HepG2 (cell line): Measurements from ENCODE around the gene CCDC142. TPM values are rescaled to one million over a fixed set of nuclear protein-coding genes. Genes with fewer than 3 reads are reported as not detected.

ENCODE experiments used
- CEBPB ChIP-seq: IDR thresholded peaks from 2 replicates; pipeline ENCODE4 v1.6.1; 2011; ENCODE audit warnings: low read depth, low read length, improper control_type of control experiment, borderline replicate concordance
- DR1 ChIP-seq: sonication (generic); formaldehyde crosslinking; IDR thresholded peaks from 2 replicates; pipeline ENCODE4 v1.8.0; 2021; ENCODE audit warnings: mild to moderate bottlenecking, missing genetic modification reagents, inconsistent platforms
- FOXM1 ChIP-seq: sonication (generic); formaldehyde crosslinking; IDR thresholded peaks from 2 replicates; pipeline ENCODE4 v1.5.0; 2020; ENCODE audit warnings: missing genetic modification reagents
- GATA4 ChIP-seq: sonication (generic); IDR thresholded peaks from 2 replicates; pipeline ENCODE4 v1.6.1; 2016; ENCODE audit warnings: antibody characterized with exemption, low read depth, borderline replicate concordance
- HIC2 ChIP-seq: sonication (generic); formaldehyde crosslinking; IDR thresholded peaks from 2 replicates; pipeline ENCODE4 v1.9.0; 2022; ENCODE audit warnings: low read depth, missing genetic modification reagents
- IRF9 ChIP-seq: sonication (generic); formaldehyde crosslinking; IDR thresholded peaks from 2 replicates; pipeline ENCODE4 v1.8.0; 2022; ENCODE audit warnings: missing genetic modification reagents, mild to moderate bottlenecking, borderline replicate concordance
- MEIS1 ChIP-seq: sonication (generic); formaldehyde crosslinking; IDR thresholded peaks from 2 replicates; pipeline ENCODE4 v1.9.0; 2021; ENCODE audit warnings: mild to moderate bottlenecking, missing genetic modification reagents, moderate library complexity, borderline replicate concordance
- NFATC3 ChIP-seq: sonication (generic); formaldehyde crosslinking; IDR thresholded peaks from 2 replicates; pipeline ENCODE4 v1.5.1; 2020; ENCODE audit warnings: mild to moderate bottlenecking, missing genetic modification reagents
- NR2F2 ChIP-seq: IDR thresholded peaks from 2 replicates; pipeline ENCODE4 v1.6.1; 2012; ENCODE audit warnings: low read depth, inconsistent platforms, borderline replicate concordance
- PBX3 ChIP-seq: sonication (generic); formaldehyde crosslinking; IDR thresholded peaks from 2 replicates; pipeline ENCODE4 v1.8.1; 2023; ENCODE audit warnings: missing genetic modification reagents, inconsistent platforms, borderline replicate concordance
- RBFOX2 ChIP-seq: fragments of 200-400 bp; formaldehyde crosslinking; IDR thresholded peaks from 2 replicates; pipeline ENCODE4 v1.6.1; 2017; ENCODE audit warnings: low read depth, mild to moderate bottlenecking, low read length
- SPEN ChIP-seq: sonication (generic); formaldehyde crosslinking; IDR thresholded peaks from 2 replicates; pipeline ENCODE4 v1.5.1; 2020; ENCODE audit warnings: low read depth, mild to moderate bottlenecking, missing genetic modification reagents
- TCF7 ChIP-seq: sonication (generic); IDR thresholded peaks from 2 replicates; pipeline ENCODE4 v1.6.1; 2016; ENCODE audit warnings: antibody characterized with exemption, low read depth
- ZFP62 ChIP-seq: sonication (generic); formaldehyde crosslinking; IDR thresholded peaks from 2 replicates; pipeline ENCODE4 v1.4.0; 2020; ENCODE audit warnings: missing genetic modification reagents
- ZNF609 ChIP-seq: sonication (generic); formaldehyde crosslinking; IDR thresholded peaks from 2 replicates; pipeline ENCODE4 v1.4.0; 2020; ENCODE audit warnings: mild to moderate bottlenecking, missing genetic modification reagents, borderline replicate concordance
- ZNF614 ChIP-seq: IDR thresholded peaks from 2 replicates; pipeline ENCODE4 v1.6.1; 2018; ENCODE audit warnings: missing biosample characterization, missing genetic modification reagents, inconsistent platforms, borderline replicate concordance
- polyA plus RNA-seq, 8 experiments: library from polyadenylated mRNA; depleted of rRNA in 3 of 8; stranded (reverse) in 7 of 8; unstranded in 1 of 8; fragments of >200 nt; fragmentation: Illumina TruSeq in 4 of 8; extraction: Trizol in 4 of 8; gene quantifications; 2 replicates each; pipeline versions ENCODE4 v1.2.1 to v1.2.3, GENCODE V29; 2011 to 2016; ENCODE audit warnings: low read depth in 4 of 8, missing spikeins in 1 of 8, mixed read lengths in 1 of 8; ENCODE audit not compliant: insufficient read depth in 1 of 8
- total RNA-seq, 5 experiments: library from RNA; depleted of rRNA; stranded (reverse); fragments of >200 nt; fragmentation: Illumina TruSeq; extraction: Trizol; gene quantifications; 2 replicates each; pipeline ENCODE4 v1.2.3, GENCODE V29; 2016; ENCODE audit warnings: low read depth in 1 of 5

CCDC142 gene
- total and polyA plus RNA-seq, 2 of the 13 experiments (the other 11 are each of a cell fraction or from before 2014, with no cell fraction given) = 14.7 to 30.4 TPM

- no peak for TF ChIP-seq PBX3 (CRISPR knock-in tag)
- no peak for TF ChIP-seq ZFP62 (CRISPR knock-in tag)
- peak; percentile 71; the same call in 1 of the 2 replicates for TF ChIP-seq DR1 (CRISPR knock-in tag)
- peak; percentile 83 for TF ChIP-seq ZNF609
- TF ChIP-seq TCF7 = no peak
- peak; percentile 94 for TF ChIP-seq RBFOX2
- peak; percentile 46; the same call in 1 of the 2 replicates for TF ChIP-seq GATA4
- peak; percentile 94 for TF ChIP-seq SPEN (CRISPR knock-in tag)
- TF ChIP-seq IRF9 (CRISPR knock-in tag) = peak; percentile 98; the same call in 1 of the 2 replicates
- TF ChIP-seq ZNF614 (CRISPR knock-in tag) = peak; percentile 98
- TF ChIP-seq HIC2 (CRISPR knock-in tag) = no peak; the same call in 1 of the 2 replicates
- 0 out of 2 replicates have a peak, but pooled peaks have one; percentile 95 for TF ChIP-seq MEIS1 (CRISPR knock-in tag)
- no peak for TF ChIP-seq FOXM1 (CRISPR knock-in tag)
- TF ChIP-seq CEBPB = no peak
- peak; percentile 51; the same call in 1 of the 2 replicates for TF ChIP-seq NR2F2
- TF ChIP-seq NFATC3 (CRISPR knock-in tag) = peak; percentile 88; the same call in 1 of the 2 replicates
These were observed 10.5 kb downstream of the CCDC142 start, which contains the start of gene MRPL53 (continued) for GRCh38 chr2:74472086-74472944.
